SK-N-SH (cell line): ENCODE data around the gene CPS1. TPM values are rescaled to one million over a fixed set of nuclear protein-coding genes. Genes with fewer than 3 reads are reported as not detected.

Experiments
- CTCF ChIA-PET: fragments of 300-600, 350-600 bp; formaldehyde crosslinking; extraction: SDS; loops from one replicate; lab custom pipeline; 2021; lab: Yijun Ruan, JAX
- POLR2A ChIA-PET: fragments of 350-600 bp; sonication (Branson Sonifier 250); formaldehyde crosslinking; extraction: SDS; loops from one replicate; lab custom pipeline; 2020; ENCODE audit warnings: antibody characterized with exemption, inconsistent platforms; lab: Yijun Ruan, JAX
- DNase-seq: peaks from one replicate; pipeline ENCODE4 v3.0.0; 2012
- H2AFZ ChIP-seq: fragments of 200-600 bp; sonication (generic); 2 replicates; pipeline ENCODE4 v1.8.1; 2016; ENCODE audit warnings: antibody characterized with exemption, mild to moderate bottlenecking, low read depth
- H3F3A ChIP-seq: fragments of 200-600 bp; sonication (generic); replicated peaks from 2 replicates; pipeline ENCODE3; 2016; ENCODE audit warnings: antibody characterized with exemption, mild to moderate bottlenecking; ENCODE audit not compliant: insufficient read depth
- H3K27ac ChIP-seq, 2 experiments: fragments of 200-500 bp in 1 of 2; fragments of 200-600 bp in 1 of 2; sonication (Bioruptor generic) in 1 of 2; sonication (generic), shearing (Covaris generic) in 1 of 2; 2 replicates each; pipeline versions ENCODE4 v1.5.1 to v1.6.1; 2014 to 2016; ENCODE audit warnings: low read depth in 2 of 2, inconsistent platforms in 1 of 2, low read length in 1 of 2, mild to moderate bottlenecking in 1 of 2, mixed read lengths in 1 of 2
- H3K27me3 ChIP-seq: fragments of 200-600 bp; sonication (generic), shearing (Covaris generic); 2 replicates; pipeline ENCODE4 v1.6.1; 2016; ENCODE audit warnings: mixed run types; ENCODE audit not compliant: insufficient read depth
- H3K36me3 ChIP-seq, 2 experiments: fragments of 200-500 bp in 1 of 2; fragments of 200-600 bp in 1 of 2; sonication (Bioruptor generic) in 1 of 2; sonication (generic) in 1 of 2; replicated peaks in 1 of 2; 2 replicates each; pipeline versions ENCODE3 to v1.5.1; 2014 to 2016; ENCODE audit warnings: low read length in 1 of 2, mild to moderate bottlenecking in 1 of 2; ENCODE audit not compliant: insufficient read depth in 2 of 2, control insufficient read depth in 1 of 2
- H3K4me1 ChIP-seq, 2 experiments: fragments of 200-500 bp in 1 of 2; fragments of 200-600 bp in 1 of 2; sonication (Bioruptor generic) in 1 of 2; sonication (generic), shearing (Covaris generic) in 1 of 2; 2 replicates each; pipeline versions ENCODE4 v1.5.1 to v1.6.1; 2014 to 2016; ENCODE audit warnings: low read depth in 1 of 2, low read length in 1 of 2, mixed run types in 1 of 2; ENCODE audit not compliant: insufficient read depth in 2 of 2, control insufficient read depth in 1 of 2
- H3K4me2 ChIP-seq: fragments of 200-600 bp; sonication (generic), shearing (Covaris generic); 2 replicates; pipeline ENCODE4 v1.6.1; 2017; ENCODE audit warnings: mixed run types
- H3K4me3 ChIP-seq, 2 experiments: fragments of 200-500 bp in 1 of 2; fragments of 200-600 bp in 1 of 2; sonication (Bioruptor generic) in 1 of 2; sonication (generic), shearing (Covaris generic) in 1 of 2; 2 replicates each; pipeline versions ENCODE4 v1.5.1 to v1.8.1; 2014 to 2016; ENCODE audit warnings: low read depth in 2 of 2, inconsistent platforms in 1 of 2, low read length in 1 of 2, mild to moderate bottlenecking in 1 of 2, mixed read lengths in 1 of 2, moderate library complexity in 1 of 2
- H3K79me2 ChIP-seq: fragments of 200-600 bp; sonication (generic); 2 replicates; pipeline ENCODE4 v1.8.1; 2017; ENCODE audit warnings: mild to moderate bottlenecking; ENCODE audit not compliant: insufficient read depth
- H3K9ac ChIP-seq: fragments of 200-600 bp; sonication (generic); 2 replicates; pipeline ENCODE4 v1.6.1; 2017; ENCODE audit warnings: mixed run types
- H3K9me2 ChIP-seq: fragments of 200-600 bp; sonication (generic); 2 replicates; pipeline ENCODE4 v1.6.1; 2017; ENCODE audit warnings: mixed run types
- H3K9me3 ChIP-seq: fragments of 200-600 bp; sonication (generic); 2 replicates; pipeline ENCODE4 v1.6.1; 2017; ENCODE audit warnings: mixed run types, mild to moderate bottlenecking, moderate library complexity
- H4K20me1 ChIP-seq: fragments of 200-600 bp; sonication (generic); 2 replicates; pipeline ENCODE4 v1.6.1; 2017; ENCODE audit warnings: mild to moderate bottlenecking, mixed run types; ENCODE audit not compliant: insufficient read depth
- CHD2 ChIP-seq: fragments of 150-350 bp; IDR thresholded peaks from 2 replicates; pipeline ENCODE4 v1.6.1; 2018; ENCODE audit warnings: low read length; ENCODE audit not compliant: partially characterized antibody
- CTCF ChIP-seq: fragments of 200-600 bp; sonication (generic); IDR thresholded peaks from 2 replicates; pipeline ENCODE4 v1.6.1; 2017; ENCODE audit warnings: antibody characterized with exemption, mild to moderate bottlenecking, moderate library complexity
- ELF1 ChIP-seq: IDR thresholded peaks from 2 replicates; pipeline ENCODE4 v1.4.0; 2012
- EP300 ChIP-seq, 2 experiments: IDR thresholded peaks; 2 replicates each; pipeline versions ENCODE4 v1.4.0 to v1.6.1; 2012; ENCODE audit warnings: borderline replicate concordance in 1 of 2, low read depth in 1 of 2, low read length in 1 of 2
- EZH2phosphoT487 ChIP-seq: fragments of 200-600 bp; sonication (generic); IDR thresholded peaks from 2 replicates; pipeline ENCODE4 v1.6.1; 2017; ENCODE audit warnings: low read depth, mixed run types, mild to moderate bottlenecking, antibody characterized with exemption, moderate library complexity, borderline replicate concordance
- FOXJ3 ChIP-seq: sonication (generic); formaldehyde crosslinking; IDR thresholded peaks from 2 replicates; pipeline ENCODE4 v1.5.1; 2020; ENCODE audit warnings: mild to moderate bottlenecking, missing genetic modification reagents
- FOXM1 ChIP-seq: IDR thresholded peaks from 2 replicates; pipeline ENCODE4 v1.4.0; 2012; ENCODE audit warnings: low read depth, mild to moderate bottlenecking
- GABPA ChIP-seq: IDR thresholded peaks from 2 replicates; pipeline ENCODE4 v1.4.0; 2012; ENCODE audit warnings: low read depth, mild to moderate bottlenecking
- GATA2 ChIP-seq: sonication (generic); formaldehyde crosslinking; IDR thresholded peaks from 2 replicates; pipeline ENCODE4 v1.5.0; 2020; ENCODE audit warnings: mild to moderate bottlenecking, missing genetic modification reagents
- JUND ChIP-seq: IDR thresholded peaks from 2 replicates; pipeline ENCODE4 v1.4.0; 2012
- MAX ChIP-seq: IDR thresholded peaks from 2 replicates; pipeline ENCODE4 v1.4.0; 2012; ENCODE audit warnings: low read depth
- PBX3 ChIP-seq: IDR thresholded peaks from 2 replicates; pipeline ENCODE4; 2012
- POLR2AphosphoS5 ChIP-seq: IDR thresholded peaks from 2 replicates; pipeline ENCODE4 v1.6.1; 2012; ENCODE audit warnings: low read depth, low read length
- RAD21 ChIP-seq: IDR thresholded peaks from 2 replicates; pipeline ENCODE4 v1.6.1; 2012; ENCODE audit warnings: mild to moderate bottlenecking, low read length
- RCOR1 ChIP-seq: fragments of 150-350 bp; IDR thresholded peaks from 2 replicates; pipeline ENCODE4 v1.6.1; 2017; ENCODE audit warnings: antibody characterized with exemption, low read length
- REST ChIP-seq: IDR thresholded peaks from 2 replicates; pipeline ENCODE4 v1.6.1; 2012; ENCODE audit warnings: mild to moderate bottlenecking, low read depth, low read length, moderate library complexity
- RFX5 ChIP-seq: IDR thresholded peaks from 2 replicates; pipeline ENCODE4 v1.6.1; 2012; ENCODE audit warnings: mild to moderate bottlenecking, improper control_type of control experiment, low read length
- RXRA ChIP-seq: IDR thresholded peaks from 2 replicates; pipeline ENCODE4 v1.4.0; 2012; ENCODE audit warnings: low read depth, mild to moderate bottlenecking, borderline replicate concordance
- SIN3A ChIP-seq: IDR thresholded peaks from 2 replicates; pipeline ENCODE4 v1.6.1; 2012; ENCODE audit warnings: low read depth, mild to moderate bottlenecking, low read length, moderate library complexity, borderline replicate concordance
- SMC3 ChIP-seq: IDR thresholded peaks from 2 replicates; pipeline ENCODE4 v1.6.1; 2012; ENCODE audit warnings: low read depth, low read length, improper control_type of control experiment
- TCF12 ChIP-seq: IDR thresholded peaks from 2 replicates; pipeline ENCODE4 v1.4.0; 2012
- TEAD4 ChIP-seq: IDR thresholded peaks from 2 replicates; pipeline ENCODE4 v1.4.0; 2012; ENCODE audit warnings: mild to moderate bottlenecking, borderline replicate concordance; ENCODE audit not compliant: insufficient read depth
- YY1 ChIP-seq: IDR thresholded peaks from 2 replicates; pipeline ENCODE4 v1.4.0; 2012; ENCODE audit warnings: low read depth, mild to moderate bottlenecking
- WGBS: methylation state at CpG from one replicate; pipeline ENCODE4 v1.1.6; 2017; ENCODE audit warnings: low lambda C conversion rate; 5-methylcytosine and 5-hydroxymethylcytosine counted together
- polyA plus RNA-seq, 3 experiments: library from polyadenylated mRNA; depleted of rRNA; stranded (reverse); fragments of >200 nt; gene quantifications; 2 replicates each; pipeline ENCODE4 v1.2.3, GENCODE V29; 2012

Gene CPS1
- polyA plus RNA-seq, 1 of the 3 experiments (the other 2 are of a cell fraction), result 9.2 TPM

GRCh38 chr2:210592726-210593125 is 36.3 kb downstream of the CPS1 start:
- H2AFZ ChIP-seq, result no peak overlapping the region
- no peak overlapping the region for H3K27ac ChIP-seq
- no peak overlapping the region for H3K4me3 ChIP-seq
- no peaks in the 10 kb centered on the region for H3K9me2 ChIP-seq
- TF ChIP-seq TEAD4 (no peak), EZH2phosphoT487 (no peak), TCF12 (no peak), POLR2AphosphoS5 (no peak), GATA2 (CRISPR knock-in tag) (no peak), EP300 (IDR thresholded peaks at IDR 0.05; ENCODE audit: borderline replicate concordance in 1 of 2, low read depth in 1 of 2, low read length in 1 of 2) (no peak), JUND (no peak), FOXJ3 (CRISPR knock-in tag) (no peak), ELF1 (no peak)
- no peaks in the 10 kb centered on the region for H3K4me1 ChIP-seq
- H3K79me2 ChIP-seq, result no peaks in the 10 kb centered on the region
- no peak overlapping the region for H3K4me2 ChIP-seq
- H3K27me3 ChIP-seq, result no peaks in the 10 kb centered on the region
- H3K9me3 ChIP-seq, result no peaks in the 10 kb centered on the region
- ChIA-PET CTCF (interaction anchor here (1.5 kb wide), 1 partner anchor 14 kb away, joined by 3 read pairs; no protein-coding TSS in a partner anchor), POLR2A (no interaction called here)
- WGBS, result 74% methylated on average over 4 of the region's 4 CpGs
- peaks cover 0 to 7% of the 10 kb centered on the region in 2 experiments for H3K36me3 ChIP-seq
- no peaks in the 10 kb centered on the region for H3F3A ChIP-seq
- H3K9ac ChIP-seq, result no peak overlapping the region
- no peak for DNase-seq
- H4K20me1 ChIP-seq, result no peaks in the 10 kb centered on the region

GRCh38 chr2:210593166-210593565 is 36.8 kb downstream of the CPS1 start:
- Histone ChIP-seq H3K36me3 (peaks cover 0 to 11% of the 10 kb centered on the region in 2 experiments), H3K4me1 (no peaks in the 10 kb centered on the region), H3K79me2 (no peaks in the 10 kb centered on the region), H4K20me1 (no peaks in the 10 kb centered on the region), H2AFZ (no peak overlapping the region), H3K9me2 (no peaks in the 10 kb centered on the region), H3K27me3 (no peaks in the 10 kb centered on the region), H3K9ac (no peak overlapping the region), H3K9me3 (no peaks in the 10 kb centered on the region), H3K27ac (no peak overlapping the region), H3K4me2 (no peak overlapping the region), H3F3A (no peaks in the 10 kb centered on the region), H3K4me3 (no peak overlapping the region)
- DNase-seq, result no peak
- CTCF ChIA-PET, result interaction anchor here (1.5 kb wide), 1 partner anchor 14 kb away, joined by 3 read pairs; no protein-coding TSS in a partner anchor
- WGBS, result 93% methylated on average over 4 of the region's 4 CpGs
- POLR2A ChIA-PET, result no interaction called here
- TF ChIP-seq FOXJ3 (CRISPR knock-in tag) (no peak), JUND (no peak), SIN3A (no peak), RCOR1 (no peak), REST (no peak), YY1 (no peak), RAD21 (no peak), EZH2phosphoT487 (no peak), FOXM1 (no peak), GABPA (no peak), CTCF (no peak), MAX (no peak), CHD2 (no peak), RXRA (no peak), PBX3 (no peak), SMC3 (no peak), RFX5 (no peak), EP300 (IDR thresholded peaks at IDR 0.05; ENCODE audit: borderline replicate concordance in 1 of 2, low read depth in 1 of 2, low read length in 1 of 2) (no peak)
